ENCODE data around the gene AK6. TPM values are rescaled to one million over a fixed set of nuclear protein-coding genes. Genes with fewer than 3 reads are reported as not detected.
"Not testable (repeated sequence)": the region's sequence is repeated elsewhere in the genome, so short reads cannot be mapped to it uniquely, and the experiment has no call there.

AK6 gene
- total and polyA plus RNA-seq, 4 experiments from 2014 or later = 25.3 to 90.3 (median 53.3) TPM

DNA sequence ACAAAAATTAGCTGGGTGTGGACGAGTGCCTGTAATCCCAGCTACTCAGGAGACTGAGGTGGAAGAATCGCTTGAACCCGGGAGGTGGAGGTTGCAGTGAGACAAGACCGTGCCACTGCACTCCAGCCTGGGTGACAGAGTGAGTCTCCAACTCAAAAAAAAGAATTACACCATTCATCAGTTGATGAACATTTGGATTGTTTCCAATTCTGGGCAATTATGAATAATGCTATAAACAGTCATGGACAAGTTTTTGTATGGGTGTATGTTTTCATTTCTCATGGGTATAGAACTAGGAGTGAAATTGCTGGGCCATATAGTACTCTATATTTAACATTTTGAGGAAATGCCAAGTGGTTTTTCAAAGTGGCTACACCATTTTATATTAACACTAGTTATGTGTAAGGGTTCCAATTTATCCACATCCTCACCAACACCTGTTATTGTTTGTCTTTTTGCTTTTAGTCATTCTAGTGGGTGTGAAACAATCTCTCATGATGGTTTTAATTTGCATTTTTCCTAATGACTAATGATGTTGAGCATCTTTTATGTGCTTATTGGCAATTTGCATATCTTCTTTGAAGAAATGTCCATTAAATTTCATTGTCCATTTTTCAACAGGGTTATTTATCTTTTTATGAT is 27.7 kb downstream of the AK6 start:
- H3K4me3 ChIP-seq (ENCODE audit: low read length in 2 of 2) = no peak overlapping the region
- no peaks in the 10 kb centered on the region for H3K27me3 Mint-ChIP-seq
- POLR2A ChIA-PET (ENCODE audit: partially characterized antibody) = no interaction called here

GRCh38 chr5:69335341-69335935 is 33.9 kb downstream of the AK6 start:
- H3K4me3 Mint-ChIP-seq = no peak overlapping the region
- CTCF ChIA-PET (ENCODE audit: partially characterized antibody) = interaction anchor here (0.5 to 5.8 kb wide), 25 partner anchors 8 to 297 kb away, joined by 3 to 80 read pairs (median 5); partner anchors contain the start of genes AK6, CDK7, CENPH and RAD17
- H3K4me1 ChIP-seq (ENCODE audit: insufficient read depth, low read length) = peaks cover 19% of the 10 kb centered on the region
- peak overlapping the region in 2 of 7 donors; percentile 39 to 41 for H3K27ac Mint-ChIP-seq
- H3K4me3 ChIP-seq (ENCODE audit: low read length in 2 of 2) = no peak overlapping the region
- H3K4me1 Mint-ChIP-seq = peaks cover 11 to 33% (median 16%) of the 10 kb centered on the region in 4 donors
- no peak overlapping the region for H3K27ac ChIP-seq (ENCODE audit: low read depth, low read length)
- H3K9me3 Mint-ChIP-seq = no peaks in the 10 kb centered on the region
- intact Hi-C loops (cut with micrococcal nuclease) = no loop called here
- H3K36me3 ChIP-seq (ENCODE audit: insufficient read depth, low read length) = no peaks in the 10 kb centered on the region
- no peaks in the 10 kb centered on the region for H3K27me3 ChIP-seq (ENCODE audit: insufficient read depth, low read length)
- H3K9me3 ChIP-seq (ENCODE audit: control insufficient read depth in 1 of 2, low read length in 2 of 2) = no peaks in the 10 kb centered on the region
- no peaks in the 10 kb centered on the region for H3K27me3 Mint-ChIP-seq
- DNase-seq = no peak
- H3K36me3 Mint-ChIP-seq = peaks cover 0 to 2% of the 10 kb centered on the region in 2 donors
- POLR2A ChIA-PET (ENCODE audit: partially characterized antibody) = interaction anchor here (0.9 to 3.4 kb wide), 3 partner anchors 34 to 292 kb away, joined by 3 to 27 read pairs (median 3); partner anchors contain the start of genes AK6, RAD17, SLC30A5 and TAF9

More for the DNA sequence above, 27.7 kb downstream of the AK6 start:
- Histone ChIP-seq H3K27me3 (ENCODE audit: insufficient read depth, low read length) (no peaks in the 10 kb centered on the region), H3K9me3 (ENCODE audit: control insufficient read depth in 1 of 2, low read length in 2 of 2) (no peaks in the 10 kb centered on the region), H3K36me3 (ENCODE audit: insufficient read depth, low read length) (no peaks in the 10 kb centered on the region), H3K27ac (ENCODE audit: low read depth, low read length) (no peak overlapping the region), H3K4me1 (ENCODE audit: insufficient read depth, low read length) (no peaks in the 10 kb centered on the region)
- no peaks in the 10 kb centered on the region for H3K9me3 Mint-ChIP-seq
- no peak overlapping the region for H3K27ac Mint-ChIP-seq
- intact Hi-C loops (cut with micrococcal nuclease) = no loop called here
- H3K4me3 Mint-ChIP-seq = no peak overlapping the region
- CTCF ChIA-PET (ENCODE audit: partially characterized antibody) = no interaction called here
- H3K4me1 Mint-ChIP-seq = no peaks in the 10 kb centered on the region
- no peak for DNase-seq
- H3K36me3 Mint-ChIP-seq = no peaks in the 10 kb centered on the region

GRCh38 chr5:69334793-69335268 is 34.5 kb downstream of the AK6 start:
- Histone ChIP-seq H3K4me3 (ENCODE audit: low read length in 2 of 2) (no peak overlapping the region), H3K36me3 (ENCODE audit: insufficient read depth, low read length) (no peaks in the 10 kb centered on the region), H3K27me3 (ENCODE audit: insufficient read depth, low read length) (no peaks in the 10 kb centered on the region), H3K27ac (ENCODE audit: low read depth, low read length) (no peak overlapping the region), H3K4me1 (ENCODE audit: insufficient read depth, low read length) (peaks cover 19% of the 10 kb centered on the region), H3K9me3 (ENCODE audit: control insufficient read depth in 1 of 2, low read length in 2 of 2) (no peaks in the 10 kb centered on the region)
- intact Hi-C loops (cut with micrococcal nuclease) = loop anchor here (1.0 kb wide), 2 partner anchors 242 to 292 kb away; no protein-coding TSS in a partner anchor
- DNase-seq = peak; percentile 61 to 73 (median 70)
- Mint-ChIP-seq H3K36me3 (peaks cover 0 to 2% of the 10 kb centered on the region in 2 donors), H3K27me3 (no peaks in the 10 kb centered on the region), H3K9me3 (no peaks in the 10 kb centered on the region), H3K4me3 (peak overlapping the region; percentile 42 to 66 (median 53)), H3K4me1 (peaks cover 11 to 33% (median 16%) of the 10 kb centered on the region in 4 donors), H3K27ac (peak overlapping the region; percentile 53 to 91 (median 72))
- ChIA-PET POLR2A (ENCODE audit: partially characterized antibody) (interaction anchor here (0.7 to 3.4 kb wide), 4 partner anchors 35 to 292 kb away, joined by 3 to 27 read pairs (median 4); partner anchors contain the start of genes RAD17 and SLC30A5), CTCF (ENCODE audit: partially characterized antibody) (interaction anchor here (0.5 to 5.8 kb wide), 35 partner anchors 8 to 296 kb away, joined by 3 to 80 read pairs (median 4); partner anchors contain the start of genes AK6, CDK7, CENPH and RAD17)

- not testable (repeated sequence) for H3K27ac ChIP-seq (ENCODE audit: low read depth, low read length); H3K27me3 Mint-ChIP-seq; H3K36me3 Mint-ChIP-seq; H3K9me3 ChIP-seq (ENCODE audit: control insufficient read depth in 1 of 2, low read length in 2 of 2); H3K27me3 ChIP-seq (ENCODE audit: insufficient read depth, low read length); H3K4me3 ChIP-seq (ENCODE audit: low read length in 2 of 2); H3K4me3 Mint-ChIP-seq; H3K9me3 Mint-ChIP-seq; H3K36me3 ChIP-seq (ENCODE audit: insufficient read depth, low read length); DNase-seq
- Mint-ChIP-seq H3K27ac (peak overlapping the region in 2 of 7 donors; percentile 35 to 53), H3K4me1 (peaks cover 11 to 33% (median 16%) of the 10 kb centered on the region in 4 donors)
- peaks cover 19% of the 10 kb centered on the region for H3K4me1 ChIP-seq (ENCODE audit: insufficient read depth, low read length)
- CTCF ChIA-PET (ENCODE audit: partially characterized antibody) = interaction anchor here (0.7 to 5.8 kb wide), 27 partner anchors 9 to 304 kb away, joined by 3 to 80 read pairs (median 5); partner anchors contain the start of genes AK6, CDK7, CENPH and RAD17
- intact Hi-C loops (cut with micrococcal nuclease) = loop anchor here (1.0 kb wide), 2 partner anchors 240 to 290 kb away; no protein-coding TSS in a partner anchor
- POLR2A ChIA-PET (ENCODE audit: partially characterized antibody) = interaction anchor here (0.8 to 3.4 kb wide), 3 partner anchors 36 to 240 kb away, joined by 4 to 27 read pairs (median 7); partner anchors contain the start of genes CCNB1, RAD17 and SLC30A5
Measured at GRCh38 chr5:69333668-69334315, 35.5 kb downstream of the AK6 start.

DNA sequence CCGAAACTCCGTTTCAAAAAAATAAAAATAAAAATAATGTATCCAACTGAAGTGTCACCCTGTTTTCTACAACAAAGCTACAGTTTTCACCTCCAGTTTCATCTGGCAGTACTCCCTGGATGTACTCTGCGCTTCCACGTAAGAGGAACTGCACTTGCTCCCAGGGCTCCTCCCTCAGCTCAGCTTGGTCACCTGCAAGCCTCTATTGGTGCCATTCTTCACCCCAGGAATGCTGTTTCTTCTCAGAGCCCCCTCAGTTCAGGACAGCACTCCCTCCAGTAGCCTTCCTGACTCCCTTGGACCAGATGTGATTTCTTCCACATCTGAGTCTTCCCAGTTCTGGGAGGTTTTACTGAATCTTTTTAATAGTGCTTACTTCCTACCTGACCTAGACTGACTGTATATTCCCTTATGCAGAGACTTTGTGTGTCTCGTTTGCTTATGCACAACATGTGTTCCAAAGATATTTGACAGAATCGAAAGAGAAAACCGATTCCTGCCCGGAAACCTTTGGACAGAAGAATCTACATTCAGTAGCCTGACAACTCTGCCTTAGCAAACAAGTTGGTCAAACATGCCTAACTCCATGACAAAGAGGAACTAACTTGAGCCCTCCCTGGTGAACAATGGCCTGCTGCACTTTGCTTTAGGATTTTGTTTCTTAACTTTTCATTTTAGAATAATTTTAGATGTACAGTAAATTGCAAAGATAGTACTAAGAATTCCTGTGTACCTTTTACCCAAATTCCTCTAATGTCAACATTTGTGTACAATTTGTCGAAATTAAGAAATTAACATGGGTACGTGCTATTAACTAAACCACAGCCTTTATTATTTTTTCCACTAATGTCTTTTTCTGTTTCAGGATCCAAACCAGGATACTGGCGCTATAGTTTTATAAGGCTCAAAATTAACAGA is 37.5 kb downstream of the AK6 start:
- Mint-ChIP-seq H3K27ac (peak overlapping the region; percentile 36 to 97 (median 85)), H3K4me3 (peak overlapping the region; percentile 88 to 94 (median 92)), H3K27me3 (no peaks in the 10 kb centered on the region), H3K36me3 (peaks cover 0 to 2% of the 10 kb centered on the region in 2 donors), H3K4me1 (peaks cover 11 to 33% (median 16%) of the 10 kb centered on the region in 4 donors), H3K9me3 (no peaks in the 10 kb centered on the region)
- intact Hi-C loops (cut with micrococcal nuclease) = loop anchor here (1.0 kb wide), 2 partner anchors 38 to 164 kb away; partner anchors contain the start of genes AK6, CCNB1, RAD17 and TAF9
- peak overlapping the region; percentile 67 for H3K27ac ChIP-seq (ENCODE audit: low read depth, low read length)
- ChIA-PET POLR2A (ENCODE audit: partially characterized antibody) (interaction anchor here (1.0 to 3.4 kb wide), 6 partner anchors 36 to 289 kb away, joined by 6 to 27 read pairs (median 6); partner anchors contain the start of genes CCNB1, CENPH, RAD17 and SLC30A5), CTCF (ENCODE audit: partially characterized antibody) (interaction anchor here (1.2 to 5.8 kb wide), 3 partner anchors 97 to 288 kb away, joined by 3 to 80 read pairs (median 7); partner anchors contain the start of genes CDK7 and SLC30A5)
- no peak for DNase-seq
- H3K36me3 ChIP-seq (ENCODE audit: insufficient read depth, low read length) = no peaks in the 10 kb centered on the region
- peak overlapping the region; percentile 73 to 86 for H3K4me3 ChIP-seq (ENCODE audit: low read length in 2 of 2)
- peaks cover 19% of the 10 kb centered on the region for H3K4me1 ChIP-seq (ENCODE audit: insufficient read depth, low read length)
- no peaks in the 10 kb centered on the region for H3K27me3 ChIP-seq (ENCODE audit: insufficient read depth, low read length)
- no peaks in the 10 kb centered on the region for H3K9me3 ChIP-seq (ENCODE audit: control insufficient read depth in 1 of 2, low read length in 2 of 2)

GRCh38 chr5:69329905-69330489 is 39.3 kb downstream of the AK6 start:
- intact Hi-C loops (cut with micrococcal nuclease) = no loop called here
- Mint-ChIP-seq H3K4me1 (peaks cover 11 to 27% (median 17%) of the 10 kb centered on the region in 4 donors), H3K27ac (peak overlapping the region in 3 of 7 donors; percentile 3 to 37 (median 17)), H3K4me3 (peak overlapping the region in 1 of 8 donors; percentile 38), H3K36me3 (peaks cover 0 to 2% of the 10 kb centered on the region in 2 donors), H3K9me3 (no peaks in the 10 kb centered on the region), H3K27me3 (no peaks in the 10 kb centered on the region)
- CTCF ChIA-PET (ENCODE audit: partially characterized antibody) = no interaction called here
- Histone ChIP-seq H3K4me1 (ENCODE audit: insufficient read depth, low read length) (peaks cover 19% of the 10 kb centered on the region), H3K9me3 (ENCODE audit: control insufficient read depth in 1 of 2, low read length in 2 of 2) (no peaks in the 10 kb centered on the region), H3K27ac (ENCODE audit: low read depth, low read length) (no peak overlapping the region), H3K27me3 (ENCODE audit: insufficient read depth, low read length) (no peaks in the 10 kb centered on the region), H3K4me3 (ENCODE audit: low read length in 2 of 2) (no peak overlapping the region), H3K36me3 (ENCODE audit: insufficient read depth, low read length) (no peaks in the 10 kb centered on the region)
- POLR2A ChIA-PET (ENCODE audit: partially characterized antibody) = no interaction called here
- DNase-seq = no peak
